Neural cell (in vitro differentiated cells): Measurements from ENCODE around the gene STN1.

Experiments used
- CTCF ChIP-seq: fragments of 450-650 bp; IDR thresholded peaks from 2 replicates; pipeline ENCODE4 v1.5.1; 2014; ENCODE audit warnings: antibody characterized with exemption, mild to moderate bottlenecking, moderate library complexity; ENCODE audit not compliant: poor library complexity, severe bottlenecking
- EP300 ChIP-seq: fragments of 450-650 bp; conservative IDR thresholded peaks from 2 replicates; pipeline ENCODE4 v1.6.1; 2014; ENCODE audit warnings: antibody characterized with exemption, mild to moderate bottlenecking, moderate library complexity; ENCODE audit not compliant: poor library complexity, severe bottlenecking
- EZH2 ChIP-seq: fragments of 200-600, 300-800 bp; shearing (Covaris generic), sonication (generic); IDR thresholded peaks from 2 replicates; pipeline ENCODE4 v1.6.1; 2014; ENCODE audit warnings: antibody characterized with exemption, low read length, borderline replicate concordance, mild to moderate bottlenecking; ENCODE audit not compliant: insufficient read depth, poor library complexity, severe bottlenecking
- RAD21 ChIP-seq: fragments of 450-650 bp; conservative IDR thresholded peaks from 2 replicates; pipeline ENCODE4 v1.6.1; 2014; ENCODE audit warnings: antibody characterized with exemption, mild to moderate bottlenecking, moderate library complexity
- TAF1 ChIP-seq: IDR thresholded peaks from 2 replicates; pipeline ENCODE4 v1.6.1; 2012; ENCODE audit warnings: low read depth

- no peak for TF ChIP-seq EP300
- TF ChIP-seq TAF1, result no peak
- TF ChIP-seq CTCF, result no peak
- TF ChIP-seq EZH2, result no peak
- TF ChIP-seq RAD21, result no peak
Measured at GRCh38 chr10:103850572-103850895, 67.5 kb downstream of the STN1 start.
